ENCODE data around the gene PCSK4.

The PCSK4 gene

GRCh38 chr19:1469255-1470054, 20.7 kb downstream of the PCSK4 start:
- DNase-seq: no peak

GRCh38 chr19:1468821-1469254, 21.3 kb downstream of the PCSK4 start:
- no peak for DNase-seq

GRCh38 chr19:1468274-1468820, 21.8 kb downstream of the PCSK4 start:
- DNase-seq: no peak

- no peak for DNase-seq
These were observed 22.5 kb downstream of the PCSK4 start for GRCh38 chr19:1467490-1468273.

GRCh38 chr19:1467215-1467489, 23.0 kb downstream of the PCSK4 start:
- DNase-seq: no peak

GRCh38 chr19:1466461-1467214, 23.5 kb downstream of the PCSK4 start:
- no peak for DNase-seq

- DNase-seq: no peak
These were observed 24.1 kb downstream of the PCSK4 start for GRCh38 chr19:1466018-1466460.

GRCh38 chr19:1465191-1466016, 24.7 kb downstream of the PCSK4 start:
- DNase-seq: no peak

- no peak for DNase-seq
These were observed 28.3 kb downstream of the PCSK4 start for GRCh38 chr19:1461862-1462261.

- no peak for DNase-seq
These were observed 29.8 kb downstream of the PCSK4 start for GRCh38 chr19:1460033-1460995.

- DNase-seq: no peak
These were observed 30.7 kb downstream of the PCSK4 start for GRCh38 chr19:1459479-1459878.

GRCh38 chr19:1457892-1458291, 32.3 kb downstream of the PCSK4 start:
- no peak for DNase-seq

GRCh38 chr19:1457031-1457739, 33.0 kb downstream of the PCSK4 start:
- no peak for DNase-seq

- no peak for DNase-seq
These were observed 33.8 kb downstream of the PCSK4 start for GRCh38 chr19:1456121-1456900.

- DNase-seq: peak; percentile 91
These were observed 34.6 kb downstream of the PCSK4 start for GRCh38 chr19:1455336-1456120.

GRCh38 chr19:1455002-1455335, 35.2 kb downstream of the PCSK4 start:
- DNase-seq: peak; percentile 76

- DNase-seq: peak; percentile 37
These were observed 36.4 kb downstream of the PCSK4 start for GRCh38 chr19:1453525-1454364.
